ENCODE data around the gene OSBPL5. TPM values are rescaled to one million over a fixed set of nuclear protein-coding genes. Genes with fewer than 3 reads are reported as not detected.

The OSBPL5 gene
- total RNA-seq, 2 donors from 2014 or later, result 6.8 to 8.1 TPM

DNA sequence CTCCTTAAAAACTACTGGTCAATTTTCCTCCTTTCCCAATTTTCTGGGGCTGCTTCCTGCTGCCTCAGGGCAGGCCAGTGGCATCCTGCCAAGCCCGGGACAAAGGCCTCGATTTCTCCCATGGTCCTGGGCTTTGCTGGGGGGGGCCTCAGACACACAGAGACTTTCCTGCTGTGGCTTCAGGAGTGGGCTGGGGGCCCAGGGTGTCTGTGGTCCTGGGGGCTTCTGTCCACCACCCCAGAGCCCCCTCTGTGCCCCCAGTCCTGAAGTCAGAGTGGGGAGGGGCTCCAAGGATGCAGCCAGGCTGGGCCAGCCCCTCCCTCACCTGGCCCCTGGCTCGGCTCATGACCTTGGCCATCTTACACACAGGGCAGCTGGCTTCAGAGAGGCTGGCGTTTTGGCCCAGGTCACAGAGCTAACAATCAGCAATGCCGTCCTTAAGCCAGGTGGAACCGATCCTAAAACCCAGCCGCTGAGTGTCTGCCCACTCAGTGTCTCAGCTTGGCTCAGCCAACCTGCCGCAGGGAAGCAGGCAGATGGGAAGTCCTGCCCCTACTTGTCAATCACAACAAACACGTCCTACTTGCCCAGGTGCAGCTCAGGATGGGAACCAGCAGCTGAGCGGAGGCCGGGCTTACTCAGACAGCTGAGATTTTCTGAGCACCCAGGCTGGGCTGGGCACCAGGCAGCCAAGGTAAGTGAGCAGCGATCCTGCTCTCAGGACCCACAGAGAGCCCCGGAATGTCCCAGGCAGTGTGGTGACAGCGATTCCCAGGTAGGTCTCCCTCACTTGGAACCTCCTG is 34.6 kb downstream of the OSBPL5 start:
- Mint-ChIP-seq H3K4me1 (no peaks in the 10 kb centered on the region), H3K36me3 (ENCODE audit: low read depth) (no peaks in the 10 kb centered on the region), H3K27ac (no peak overlapping the region), H3K27me3 (no peaks in the 10 kb centered on the region), H3K4me3 (no peak overlapping the region)
- ATAC-seq, result no peak
- peak in 2 of 3 donors; percentile 1 to 3 for DNase-seq
- H3K9me3 ChIP-seq (ENCODE audit: control insufficient read depth, low read length, poor library complexity, severe bottlenecking), result no peaks in the 10 kb centered on the region

DNA sequence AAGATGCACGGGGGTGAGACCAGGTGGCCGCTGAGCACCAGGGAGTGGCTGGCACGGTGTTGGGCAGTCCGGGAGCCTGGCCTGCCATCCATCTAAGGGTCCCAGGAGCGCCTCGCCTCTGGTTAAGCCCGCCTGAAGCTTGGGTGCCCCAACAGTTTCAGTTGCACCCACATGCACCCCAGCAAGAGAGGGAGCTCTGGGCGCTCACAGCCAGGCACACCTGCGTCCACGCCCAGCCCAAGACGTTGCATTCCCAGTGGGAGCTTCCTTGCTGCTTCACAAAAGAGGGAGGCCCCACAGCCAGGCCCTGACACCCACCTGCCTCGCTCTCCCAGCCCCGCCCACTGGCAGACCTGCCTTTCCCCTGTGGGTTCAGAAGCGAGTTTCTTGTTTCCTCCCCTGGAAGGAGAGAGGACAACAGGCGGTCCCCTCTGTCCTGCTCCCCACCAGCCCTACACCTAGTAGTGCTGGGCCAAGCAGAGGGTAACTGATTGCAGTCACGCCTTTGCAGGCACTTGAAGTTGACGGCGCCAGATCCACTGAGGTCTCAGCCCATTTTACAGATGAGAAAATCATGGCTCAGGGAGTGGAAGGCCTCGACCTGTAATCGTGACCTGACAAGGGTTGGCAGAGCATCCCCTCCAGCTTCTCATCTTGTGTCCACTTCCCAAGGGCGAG is 35.4 kb downstream of the OSBPL5 start:
- Mint-ChIP-seq H3K27ac (no peak overlapping the region), H3K27me3 (no peaks in the 10 kb centered on the region), H3K4me3 (no peak overlapping the region), H3K36me3 (ENCODE audit: low read depth) (no peaks in the 10 kb centered on the region), H3K4me1 (no peaks in the 10 kb centered on the region)
- no peaks in the 10 kb centered on the region for H3K9me3 ChIP-seq (ENCODE audit: control insufficient read depth, low read length, poor library complexity, severe bottlenecking)
- DNase-seq, result peak in 2 of 3 donors; percentile 7 to 9
- ATAC-seq, result no peak

DNA sequence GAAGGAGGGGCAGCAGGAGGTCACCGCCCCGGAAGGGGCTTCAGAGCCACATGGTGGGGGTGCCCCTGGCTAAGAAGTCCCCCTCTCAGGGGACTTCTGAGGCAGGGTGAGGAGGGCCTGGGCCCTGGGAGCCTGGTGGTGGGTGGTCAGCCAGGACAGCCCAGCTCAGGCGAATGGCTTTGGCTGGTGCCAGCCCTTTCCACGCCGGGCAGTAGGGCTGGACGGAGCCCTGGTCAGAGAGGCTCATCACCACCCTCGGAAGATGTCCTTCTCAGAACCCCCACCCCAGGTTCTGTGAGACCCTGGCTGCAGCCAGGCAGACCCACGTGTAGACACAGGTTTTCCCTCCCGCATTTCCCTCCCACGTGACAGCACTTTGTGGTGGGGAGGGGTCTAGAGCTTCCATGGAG is 35.9 kb downstream of the OSBPL5 start:
- H3K9me3 ChIP-seq (ENCODE audit: control insufficient read depth, low read length, poor library complexity, severe bottlenecking), result no peaks in the 10 kb centered on the region
- ATAC-seq (no peak), DNase-seq (peak in 1 of 3 donors; percentile 4)
- Mint-ChIP-seq H3K27me3 (no peaks in the 10 kb centered on the region), H3K4me3 (no peak overlapping the region), H3K4me1 (no peaks in the 10 kb centered on the region), H3K27ac (no peak overlapping the region), H3K36me3 (ENCODE audit: low read depth) (no peaks in the 10 kb centered on the region)

DNA sequence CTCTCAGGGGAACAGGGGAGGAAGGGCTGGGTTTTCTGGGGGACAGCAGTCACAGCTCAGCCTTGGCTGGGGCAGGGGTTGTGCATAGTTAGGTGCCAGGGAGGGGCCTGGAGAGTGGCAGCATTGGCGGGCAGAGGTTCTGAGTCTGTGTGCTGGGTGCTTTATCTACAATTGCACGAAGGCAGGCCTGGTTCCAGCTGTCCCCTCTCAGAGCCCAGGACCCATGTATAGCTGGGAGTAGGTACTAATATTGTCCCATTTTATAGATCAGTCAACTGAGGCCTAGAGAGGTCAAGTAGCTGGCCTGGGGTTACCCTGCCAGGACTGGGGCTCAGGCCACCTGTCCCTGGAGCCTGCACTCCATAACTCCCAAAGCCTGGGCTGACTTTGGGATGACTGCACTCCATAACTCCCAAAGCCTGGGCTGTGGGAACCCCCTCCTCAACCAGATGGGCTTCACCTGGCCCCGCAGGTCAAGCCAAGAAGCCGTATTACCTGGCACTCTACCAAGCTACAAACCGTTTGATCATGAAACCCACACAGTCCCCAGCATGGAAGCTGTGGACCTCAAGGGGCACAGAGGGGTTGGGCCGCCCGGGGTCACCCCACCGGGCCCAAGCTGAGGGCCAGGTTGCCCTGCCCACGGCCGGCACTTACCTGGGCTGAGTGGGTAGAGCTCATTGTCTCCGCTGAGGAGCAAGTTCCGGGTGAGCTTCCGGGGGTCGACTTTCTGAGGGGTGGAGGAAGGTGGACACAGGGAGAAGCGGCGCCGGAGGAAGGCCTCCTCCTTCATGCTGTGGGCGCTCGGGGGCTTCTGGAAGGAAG is 36.5 kb downstream of the OSBPL5 start:
- no peaks in the 10 kb centered on the region for H3K27me3 Mint-ChIP-seq
- no peak overlapping the region for H3K27ac Mint-ChIP-seq
- no peak overlapping the region for H3K4me3 Mint-ChIP-seq
- H3K36me3 Mint-ChIP-seq (ENCODE audit: low read depth), result no peaks in the 10 kb centered on the region
- H3K9me3 ChIP-seq (ENCODE audit: control insufficient read depth, low read length, poor library complexity, severe bottlenecking), result no peaks in the 10 kb centered on the region
- no peaks in the 10 kb centered on the region for H3K4me1 Mint-ChIP-seq
- DNase-seq, result peak in 2 of 3 donors; percentile 3 to 6
- no peak for ATAC-seq

DNA sequence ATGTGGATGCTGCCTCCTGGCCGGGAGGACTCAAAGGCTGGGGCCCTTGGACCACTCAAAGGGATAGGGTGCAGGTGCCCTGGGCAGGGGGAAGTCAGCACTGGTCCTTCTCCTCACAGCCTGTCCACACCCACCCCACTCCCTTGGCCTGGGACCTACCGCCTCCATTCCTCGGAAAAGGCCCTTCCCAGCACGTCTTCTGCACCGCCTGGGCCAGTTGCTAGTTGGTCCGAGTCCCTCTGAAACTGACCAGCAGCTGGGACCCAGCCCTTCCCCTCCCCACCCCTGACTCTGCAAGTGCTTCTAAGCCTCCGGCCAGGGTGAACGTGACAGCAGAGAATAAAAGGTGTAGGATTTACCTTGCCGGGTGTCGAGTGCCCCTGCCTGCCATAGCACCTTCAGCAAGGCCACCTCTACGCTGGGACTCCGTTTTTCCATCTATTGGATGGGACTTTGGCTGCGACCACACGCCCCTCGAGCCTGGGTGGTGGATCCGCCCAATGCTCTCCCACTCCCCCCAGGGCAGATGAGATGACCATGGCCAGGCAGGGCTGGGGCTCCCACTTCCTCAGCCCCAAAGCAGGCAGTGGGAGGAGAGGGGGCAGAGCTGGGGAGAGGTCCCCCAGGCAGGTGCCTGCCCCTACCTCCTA is 37.3 kb downstream of the OSBPL5 start:
- no peaks in the 10 kb centered on the region for H3K4me1 Mint-ChIP-seq
- H3K4me3 Mint-ChIP-seq, result no peak overlapping the region
- DNase-seq (peak; percentile 2 to 8 (median 5)), ATAC-seq (no peak)
- no peaks in the 10 kb centered on the region for H3K27me3 Mint-ChIP-seq
- no peaks in the 10 kb centered on the region for H3K36me3 Mint-ChIP-seq (ENCODE audit: low read depth)
- no peaks in the 10 kb centered on the region for H3K9me3 ChIP-seq (ENCODE audit: control insufficient read depth, low read length, poor library complexity, severe bottlenecking)
- no peak overlapping the region for H3K27ac Mint-ChIP-seq

DNA sequence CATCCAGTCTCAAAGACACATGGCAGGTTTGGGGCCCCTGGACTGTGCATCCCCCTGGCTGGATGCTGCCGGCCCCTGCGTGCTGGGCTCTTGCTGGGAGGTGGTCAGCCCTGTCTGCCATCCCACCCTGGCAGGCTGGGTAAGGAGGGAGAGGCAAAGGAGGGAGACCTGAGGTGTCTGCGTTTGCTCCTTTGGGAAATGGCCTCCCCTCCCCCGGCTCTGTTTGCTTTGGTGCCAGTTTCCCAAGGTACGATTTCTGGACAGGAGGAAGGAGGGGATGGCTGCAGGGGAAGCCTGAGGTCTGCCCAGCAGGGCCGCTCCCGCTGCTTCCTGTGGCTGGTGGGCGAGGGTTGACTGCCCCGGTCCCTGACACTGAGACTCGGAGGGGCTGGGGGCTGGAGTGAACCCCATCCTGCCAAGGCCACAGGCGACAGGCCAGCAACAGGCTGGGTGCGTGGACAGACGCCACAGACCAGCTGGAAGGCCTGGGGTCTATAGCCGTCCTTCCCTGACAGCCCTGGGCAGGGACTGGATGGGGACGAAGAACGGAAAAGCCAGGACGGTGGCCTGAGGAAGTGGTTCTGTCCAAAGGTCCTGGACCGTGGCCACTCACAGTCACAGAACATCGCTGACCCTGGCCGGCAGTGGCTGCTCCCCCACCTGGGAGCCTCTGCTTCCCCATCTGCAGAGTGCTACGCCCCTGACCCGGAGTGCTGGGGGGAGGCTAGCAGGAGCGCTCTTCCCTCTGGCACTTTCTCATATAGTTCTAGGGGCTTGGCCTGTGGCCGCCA is 38.0 kb downstream of the OSBPL5 start:
- H3K4me1 Mint-ChIP-seq, result no peaks in the 10 kb centered on the region
- no peak overlapping the region for H3K4me3 Mint-ChIP-seq
- no peak for ATAC-seq
- no peaks in the 10 kb centered on the region for H3K36me3 Mint-ChIP-seq (ENCODE audit: low read depth)
- H3K9me3 ChIP-seq (ENCODE audit: control insufficient read depth, low read length, poor library complexity, severe bottlenecking), result no peaks in the 10 kb centered on the region
- H3K27me3 Mint-ChIP-seq, result no peaks in the 10 kb centered on the region
- no peak overlapping the region for H3K27ac Mint-ChIP-seq
- DNase-seq, result peak in 2 of 3 donors; percentile 6 to 8

DNA sequence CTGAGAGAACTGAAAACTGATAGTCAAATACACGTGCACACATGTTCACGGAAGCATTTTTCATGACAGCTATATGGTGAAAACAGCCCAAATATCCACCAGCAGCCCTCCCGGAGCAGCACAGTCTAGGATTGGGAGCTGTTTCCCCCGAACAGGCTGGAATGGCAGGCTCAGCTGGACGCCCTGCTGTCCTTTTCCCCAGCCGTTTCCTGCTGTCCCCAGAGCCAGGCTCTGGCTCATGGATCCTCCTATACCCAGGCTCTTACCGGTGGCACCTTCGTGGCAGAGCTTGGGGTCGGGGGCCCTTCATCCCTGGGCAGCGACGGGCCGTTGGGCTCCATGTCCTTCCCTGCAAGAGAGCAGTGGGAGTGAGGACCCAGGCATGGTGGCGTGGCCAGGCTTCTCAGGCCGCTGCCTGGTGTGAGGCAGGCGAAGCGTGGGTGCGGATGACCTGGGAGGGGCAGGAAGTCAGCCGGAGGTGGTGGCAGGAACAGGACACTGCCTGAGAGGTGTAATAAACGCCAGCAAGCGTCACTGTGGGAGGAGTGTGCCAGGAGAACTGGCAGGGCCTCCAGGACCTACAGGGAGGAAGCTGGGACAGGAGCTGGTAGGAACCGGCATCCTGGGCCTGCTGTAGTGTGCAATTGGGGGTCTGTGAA is 38.8 kb downstream of the OSBPL5 start:
- no peak overlapping the region for H3K27ac Mint-ChIP-seq
- H3K36me3 Mint-ChIP-seq (ENCODE audit: low read depth), result no peaks in the 10 kb centered on the region
- no peak overlapping the region for H3K4me3 Mint-ChIP-seq
- H3K27me3 Mint-ChIP-seq, result no peaks in the 10 kb centered on the region
- no peaks in the 10 kb centered on the region for H3K9me3 ChIP-seq (ENCODE audit: control insufficient read depth, low read length, poor library complexity, severe bottlenecking)
- no peak for ATAC-seq
- DNase-seq, result peak in 1 of 3 donors; percentile 10
- no peaks in the 10 kb centered on the region for H3K4me1 Mint-ChIP-seq

- DNase-seq, result peak in 2 of 3 donors; percentile 2 to 3
- H3K27me3 Mint-ChIP-seq, result no peaks in the 10 kb centered on the region
- H3K4me1 Mint-ChIP-seq, result no peaks in the 10 kb centered on the region
- H3K36me3 Mint-ChIP-seq (ENCODE audit: low read depth), result no peaks in the 10 kb centered on the region
- no peaks in the 10 kb centered on the region for H3K9me3 ChIP-seq (ENCODE audit: control insufficient read depth, low read length, poor library complexity, severe bottlenecking)
- H3K4me3 Mint-ChIP-seq, result no peak overlapping the region
- no peak overlapping the region for H3K27ac Mint-ChIP-seq
- ATAC-seq, result no peak
These were observed 40.3 kb downstream of the OSBPL5 start for GRCh38 chr11:3124821-3125220.

GRCh38 chr11:3123761-3124733 is 41.1 kb downstream of the OSBPL5 start:
- no peaks in the 10 kb centered on the region for H3K9me3 ChIP-seq (ENCODE audit: control insufficient read depth, low read length, poor library complexity, severe bottlenecking)
- Mint-ChIP-seq H3K4me3 (no peak overlapping the region), H3K27me3 (no peaks in the 10 kb centered on the region), H3K36me3 (ENCODE audit: low read depth) (no peaks in the 10 kb centered on the region), H3K4me1 (no peaks in the 10 kb centered on the region), H3K27ac (no peak overlapping the region)
- DNase-seq (peak in 2 of 3 donors; percentile 4 to 5), ATAC-seq (no peak)

- Mint-ChIP-seq H3K4me3 (no peak overlapping the region), H3K4me1 (no peaks in the 10 kb centered on the region), H3K27ac (no peak overlapping the region), H3K36me3 (ENCODE audit: low read depth) (no peaks in the 10 kb centered on the region), H3K27me3 (no peaks in the 10 kb centered on the region)
- ATAC-seq, result no peak
- no peaks in the 10 kb centered on the region for H3K9me3 ChIP-seq (ENCODE audit: control insufficient read depth, low read length, poor library complexity, severe bottlenecking)
- DNase-seq, result peak in 2 of 3 donors; percentile 5 to 10
These were observed 41.8 kb downstream of the OSBPL5 start for GRCh38 chr11:3123305-3123704.

- ATAC-seq (no peak), DNase-seq (peak in 1 of 3 donors; percentile 6)
- no peaks in the 10 kb centered on the region for H3K27me3 Mint-ChIP-seq
- no peak overlapping the region for H3K4me3 Mint-ChIP-seq
- H3K9me3 ChIP-seq (ENCODE audit: control insufficient read depth, low read length, poor library complexity, severe bottlenecking), result no peaks in the 10 kb centered on the region
- no peaks in the 10 kb centered on the region for H3K4me1 Mint-ChIP-seq
- H3K27ac Mint-ChIP-seq, result no peak overlapping the region
- no peaks in the 10 kb centered on the region for H3K36me3 Mint-ChIP-seq (ENCODE audit: low read depth)
These were observed 42.3 kb downstream of the OSBPL5 start for GRCh38 chr11:3122775-3123201.
